ENCODE data around the gene HSD17B2.

The HSD17B2 gene

DNA sequence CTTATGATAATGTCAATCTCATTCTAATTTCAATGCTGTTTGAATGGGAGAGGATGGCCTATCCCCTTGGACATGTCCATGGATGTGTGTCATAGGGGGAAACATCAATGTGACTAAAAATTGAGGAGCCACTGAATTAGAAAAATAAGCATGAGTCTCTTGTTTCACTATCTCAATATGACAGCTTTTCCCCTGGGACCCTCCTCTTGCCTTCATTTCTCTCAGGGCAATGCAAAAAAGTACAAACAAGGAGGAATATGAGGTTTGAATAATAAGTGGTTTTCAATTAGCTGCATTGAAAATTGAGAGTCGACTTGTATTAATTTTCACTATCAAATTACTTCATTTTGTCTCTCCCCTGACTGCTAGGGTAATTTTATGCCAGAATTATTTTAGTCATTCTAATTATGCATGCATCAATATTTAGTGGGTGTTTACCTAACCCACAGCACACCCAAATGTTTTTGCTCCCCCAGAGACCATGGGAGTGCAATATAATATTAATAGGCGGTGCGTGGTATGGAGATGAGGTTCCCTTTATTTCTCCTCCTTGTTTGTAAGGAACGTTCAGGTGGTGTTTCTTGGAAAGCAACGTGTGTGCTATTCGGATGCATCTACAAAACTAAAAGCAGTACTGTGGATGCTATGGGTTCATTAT lies 17.0 kb upstream of the HSD17B2 start:
- no peak for DNase-seq (ENCODE audit: low read depth in 3 of 3)

DNA sequence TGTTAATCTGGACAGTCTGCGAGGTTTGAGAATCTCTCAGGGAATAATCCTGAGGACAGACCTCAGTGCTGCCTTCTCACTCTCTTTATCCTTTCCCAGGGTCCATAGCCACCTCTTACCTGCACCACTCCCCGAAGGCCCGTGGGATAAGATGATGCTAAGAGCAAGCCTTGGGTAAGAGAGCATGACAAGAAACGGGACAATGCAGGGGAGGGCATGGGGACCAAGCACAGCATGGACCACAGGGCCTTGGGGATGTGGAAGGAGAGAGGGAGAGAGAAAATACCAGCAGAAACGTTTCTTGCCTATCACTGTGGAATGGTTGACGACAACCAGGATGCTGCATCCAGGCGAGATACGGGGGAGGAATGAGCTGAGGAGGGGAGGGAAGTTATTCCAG lies 15.5 kb upstream of the HSD17B2 start:
- DNase-seq (ENCODE audit: low read depth in 3 of 3), result no peak

DNA sequence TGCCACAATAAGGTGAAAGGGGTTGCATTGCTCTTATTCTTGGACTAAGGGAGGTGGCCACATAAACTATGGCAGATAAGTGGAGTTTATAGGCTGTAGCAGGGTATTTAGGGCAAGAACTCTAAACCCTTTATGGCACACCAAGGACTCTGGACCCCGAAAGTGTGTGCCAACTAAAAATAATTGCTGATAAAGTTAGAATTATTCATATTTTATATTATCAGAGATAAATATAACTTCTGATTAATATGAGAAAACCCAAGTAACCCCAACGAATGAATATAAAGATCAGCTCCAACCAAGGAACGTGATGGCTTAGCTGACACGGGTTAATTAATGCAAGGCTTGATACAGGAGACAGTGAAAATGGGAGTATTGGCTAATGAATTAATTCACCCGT lies 15.0 kb upstream of the HSD17B2 start:
- no peak for DNase-seq (ENCODE audit: low read depth in 3 of 3)

DNA sequence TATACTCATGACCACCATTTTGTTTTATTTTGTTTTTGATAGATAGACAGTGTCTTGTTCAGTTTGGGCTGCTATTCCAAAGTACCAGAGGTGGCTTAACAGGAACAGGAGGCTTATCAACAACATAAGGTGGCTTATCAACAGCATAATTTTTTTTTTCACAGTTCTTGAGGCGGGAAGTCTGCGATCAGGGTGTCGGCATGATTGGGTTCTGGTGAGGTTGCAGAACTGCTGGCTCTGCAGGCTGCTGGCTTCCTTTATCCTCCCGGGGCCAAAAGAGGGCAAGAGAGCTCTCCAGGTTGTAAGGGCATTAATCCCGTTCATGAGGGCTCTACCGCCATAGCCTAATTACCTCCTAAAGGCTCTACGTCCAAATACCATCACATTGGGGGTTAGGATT lies 11.8 kb upstream of the HSD17B2 start:
- no peak for DNase-seq (ENCODE audit: low read depth in 3 of 3)

DNA sequence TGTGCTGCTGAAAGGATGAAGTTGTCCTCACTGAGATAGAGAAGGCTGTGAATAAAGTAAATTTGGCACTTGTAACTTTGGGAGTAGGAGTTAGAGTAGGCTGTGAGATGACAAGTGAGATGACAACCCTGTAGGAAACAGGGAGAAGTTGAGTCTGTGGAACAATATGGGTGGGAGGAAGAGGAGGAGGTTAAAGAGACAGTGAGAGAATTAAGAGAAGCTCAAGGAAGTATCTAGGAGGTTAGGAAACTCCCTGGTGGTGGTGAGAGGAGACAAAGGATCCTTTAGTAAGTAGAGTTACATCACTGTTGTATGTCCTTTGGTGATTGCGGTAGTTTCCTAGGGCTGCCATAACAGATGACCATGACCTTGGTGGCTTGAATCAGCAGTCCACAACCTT lies 10.7 kb upstream of the HSD17B2 start:
- no peak for DNase-seq (ENCODE audit: low read depth in 3 of 3)

DNA sequence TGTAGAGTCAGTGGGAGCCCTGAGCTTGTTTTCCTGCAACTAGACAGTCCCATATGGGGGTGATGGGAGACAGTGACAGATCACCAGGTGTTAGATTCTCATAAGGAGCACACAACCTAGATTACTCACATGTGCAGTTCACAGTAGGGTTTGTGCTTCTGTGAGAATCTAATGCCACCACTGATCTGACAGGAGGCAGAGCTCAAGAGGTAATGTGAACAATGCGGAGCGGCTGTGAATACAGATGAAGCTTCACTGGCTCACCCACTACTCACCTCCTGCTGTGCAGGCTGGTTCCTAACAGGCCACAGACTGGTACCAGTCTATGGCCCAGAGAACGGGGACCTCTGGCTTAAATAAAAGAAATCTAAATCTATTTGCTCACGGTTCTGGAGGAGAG lies 10.2 kb upstream of the HSD17B2 start:
- DNase-seq (ENCODE audit: low read depth in 3 of 3), result no peak

DNA sequence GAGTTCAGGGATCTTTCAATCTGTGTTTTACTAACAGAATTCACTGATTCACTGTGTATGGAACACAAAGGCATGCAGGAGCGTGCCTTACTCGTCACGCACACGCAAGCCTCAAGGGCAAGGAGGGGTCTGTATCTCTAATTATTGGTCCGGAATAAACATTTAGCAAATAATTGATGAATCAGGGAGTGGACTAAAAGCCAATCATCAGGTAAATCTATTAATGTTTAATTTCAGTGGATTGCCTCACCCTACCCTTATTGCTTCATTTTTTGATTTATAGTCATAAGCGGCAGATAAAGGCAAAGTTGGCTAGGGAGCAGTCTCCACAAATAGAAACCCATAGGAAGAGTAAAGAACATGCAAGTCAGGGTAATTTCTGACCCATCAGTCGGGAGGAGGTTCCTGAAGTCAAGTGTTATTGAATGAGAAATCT lies 7.4 kb upstream of the HSD17B2 start:
- DNase-seq (ENCODE audit: low read depth in 3 of 3), result no peak

DNA sequence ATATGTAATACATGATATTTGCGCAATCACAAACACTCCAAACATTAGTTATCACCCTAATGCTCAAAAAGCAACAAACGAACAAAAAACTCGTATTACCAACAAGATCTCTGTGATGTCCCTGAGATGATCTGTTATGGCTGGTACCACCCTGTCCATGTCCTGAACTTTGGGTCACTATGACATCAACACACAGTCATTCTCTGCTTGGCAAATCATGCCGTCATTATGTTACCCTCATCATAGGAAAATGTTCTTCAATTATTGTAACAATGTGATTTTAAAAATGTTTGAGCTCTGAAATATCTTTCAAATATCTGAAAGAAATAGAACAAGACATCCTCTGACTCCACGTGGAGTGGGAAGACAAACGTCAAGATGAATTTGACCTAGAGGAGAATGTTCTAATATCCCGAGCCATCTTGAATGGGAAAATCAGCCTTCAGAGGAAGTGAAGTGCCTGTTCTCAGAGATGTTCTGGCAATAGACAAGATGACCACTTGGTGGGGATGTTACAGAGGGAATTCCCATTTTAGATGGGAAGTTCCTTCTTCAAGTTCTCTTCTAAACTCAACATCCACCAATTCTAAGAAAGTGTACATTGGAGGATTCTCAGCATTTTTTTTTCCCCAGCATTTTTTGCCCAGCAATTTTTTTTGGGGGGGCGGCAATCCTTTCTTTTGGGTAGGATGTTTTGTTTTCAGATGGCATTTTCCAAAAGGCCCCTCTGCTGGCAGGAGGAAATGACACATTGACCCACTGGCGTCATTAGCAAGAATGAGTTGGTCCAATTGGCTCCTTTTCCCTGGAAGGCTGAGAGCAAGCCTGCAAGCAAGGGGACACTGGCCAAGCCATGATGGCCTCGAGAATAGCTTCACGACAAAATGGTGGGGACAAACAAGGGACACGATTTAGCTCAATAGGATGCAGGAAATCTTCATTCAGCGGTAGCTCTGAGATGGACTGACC lies 3.7 kb upstream of the HSD17B2 start:
- no peak for DNase-seq (ENCODE audit: low read depth in 3 of 3)

DNA sequence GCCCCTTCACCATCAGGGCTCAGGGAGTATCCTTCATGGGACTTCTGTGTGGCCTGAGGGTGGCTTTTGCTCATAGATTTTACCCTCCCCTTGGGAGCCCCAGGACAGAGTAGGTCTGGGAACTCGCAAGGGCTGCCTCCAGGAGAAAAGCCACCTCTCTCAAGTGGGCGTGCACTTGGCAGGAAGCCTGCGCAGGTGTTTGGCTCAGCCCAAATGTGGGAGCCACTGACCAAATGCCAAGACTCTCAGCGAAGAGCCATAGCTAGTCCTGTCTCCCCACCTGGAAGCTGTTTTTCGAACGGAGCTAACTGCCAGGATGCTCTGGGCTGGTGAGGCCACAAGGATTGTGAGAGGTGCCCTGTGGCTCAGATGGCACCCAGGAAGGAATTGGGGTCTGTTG lies 2.0 kb upstream of the HSD17B2 start:
- DNase-seq (ENCODE audit: low read depth in 3 of 3), result no peak

DNA sequence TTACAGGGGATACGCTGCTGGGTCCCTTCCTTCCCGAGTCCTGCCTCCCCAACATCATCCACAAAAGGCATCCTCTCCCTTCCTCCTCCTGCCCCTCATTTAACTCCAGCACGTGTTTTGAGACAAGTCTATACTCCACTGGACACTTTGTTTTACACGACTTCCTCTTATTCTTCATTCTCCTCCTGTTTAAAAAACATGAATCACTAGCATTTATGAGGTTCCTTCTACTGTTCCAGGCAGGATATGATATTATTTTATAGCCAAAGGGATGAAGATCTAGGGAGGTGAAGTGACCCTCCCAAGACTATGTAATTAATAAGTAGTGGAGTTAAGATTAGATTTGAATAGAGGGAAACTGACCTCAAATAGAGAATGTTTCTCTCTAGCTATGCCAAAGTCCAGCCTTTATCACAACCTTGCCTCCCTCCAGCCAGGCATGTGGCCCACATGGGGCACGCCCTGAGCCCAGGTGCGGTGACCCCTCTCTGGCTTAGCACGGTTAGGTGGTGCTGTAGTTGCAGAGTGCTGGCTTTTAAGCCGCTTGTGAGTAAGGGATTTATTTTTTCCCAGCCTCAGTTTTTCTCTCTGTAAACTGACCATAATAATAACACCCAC lies 1.3 kb upstream of the HSD17B2 start:
- DNase-seq (ENCODE audit: low read depth in 3 of 3), result no peak

DNA sequence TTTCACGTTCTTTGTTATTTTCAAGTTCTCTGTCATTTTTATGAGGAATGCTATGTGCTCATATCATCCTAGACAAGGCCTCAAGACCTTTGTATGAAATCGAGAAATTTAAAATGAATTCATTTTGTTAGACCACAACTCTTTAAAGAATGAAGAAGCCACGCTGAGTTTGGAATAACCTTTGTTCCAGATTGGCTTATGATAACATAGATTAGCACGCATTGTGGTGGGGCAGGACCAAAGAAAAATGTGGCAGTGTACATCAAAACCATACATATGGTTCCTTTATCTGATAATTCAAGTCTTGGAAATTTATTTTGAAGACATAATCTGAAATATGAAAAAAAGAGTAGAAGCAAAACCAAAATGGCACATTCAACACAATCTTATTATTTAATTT lies 2.2 kb downstream of the HSD17B2 start:
- DNase-seq (ENCODE audit: low read depth in 3 of 3), result no peak

DNA sequence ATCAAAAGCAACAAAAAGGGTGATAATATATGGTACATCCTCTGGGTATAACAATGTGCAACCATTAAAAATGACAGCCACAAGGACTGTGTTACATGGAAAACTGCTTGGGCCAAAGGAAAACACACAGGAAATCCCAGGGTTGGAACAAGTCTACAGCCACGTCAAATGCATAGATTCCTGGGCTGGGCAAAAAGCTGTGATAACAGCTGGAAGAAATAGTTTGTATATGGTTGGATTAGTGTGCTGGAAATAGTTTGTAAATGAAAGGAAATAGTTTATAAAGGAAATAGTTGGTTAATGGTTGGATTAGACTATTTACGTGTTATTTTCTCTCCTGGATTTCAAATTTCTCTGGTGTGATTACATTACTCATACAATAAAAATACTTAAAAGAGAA lies 2.6 kb downstream of the HSD17B2 start:
- DNase-seq (ENCODE audit: low read depth in 3 of 3), result no peak

DNA sequence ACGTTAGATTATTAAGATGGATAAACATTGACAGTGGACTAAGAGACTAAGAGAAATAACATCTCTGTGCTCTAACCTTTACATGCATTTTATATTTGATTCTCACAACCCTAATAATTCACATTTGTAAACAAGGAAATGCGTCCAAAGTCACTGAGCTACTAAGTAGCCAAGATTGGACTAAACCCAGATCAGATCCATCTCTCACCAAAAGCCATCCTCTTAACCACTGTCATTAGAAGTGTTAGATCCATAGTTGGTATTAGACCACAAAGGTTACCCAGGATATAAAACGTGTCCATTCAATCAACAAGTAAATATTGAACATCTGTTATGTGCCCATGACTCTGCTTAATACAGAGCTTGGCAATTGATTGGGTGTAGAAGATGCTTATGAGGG lies 5.2 kb downstream of the HSD17B2 start:
- DNase-seq (ENCODE audit: low read depth in 3 of 3), result no peak

DNA sequence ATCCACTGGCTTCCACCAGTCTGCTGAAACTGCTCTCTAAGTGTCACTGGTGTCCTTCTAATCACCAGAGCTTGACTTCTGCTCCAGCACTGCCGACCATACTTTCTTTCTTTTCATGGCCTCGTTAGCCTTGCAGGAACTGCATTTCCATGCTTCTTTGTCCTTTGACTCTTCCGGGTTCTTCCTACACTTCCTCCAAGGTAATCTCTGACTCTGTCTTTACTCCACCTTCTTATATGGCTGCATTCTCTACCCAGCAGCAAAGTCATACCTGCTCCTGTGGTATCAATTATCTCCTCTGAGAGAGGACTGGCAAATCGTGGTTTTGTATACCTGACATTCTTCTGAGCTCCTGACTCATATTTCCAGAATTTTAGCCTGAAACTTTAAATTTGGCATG lies 6.5 kb downstream of the HSD17B2 start:
- DNase-seq (ENCODE audit: low read depth in 3 of 3), result no peak

DNA sequence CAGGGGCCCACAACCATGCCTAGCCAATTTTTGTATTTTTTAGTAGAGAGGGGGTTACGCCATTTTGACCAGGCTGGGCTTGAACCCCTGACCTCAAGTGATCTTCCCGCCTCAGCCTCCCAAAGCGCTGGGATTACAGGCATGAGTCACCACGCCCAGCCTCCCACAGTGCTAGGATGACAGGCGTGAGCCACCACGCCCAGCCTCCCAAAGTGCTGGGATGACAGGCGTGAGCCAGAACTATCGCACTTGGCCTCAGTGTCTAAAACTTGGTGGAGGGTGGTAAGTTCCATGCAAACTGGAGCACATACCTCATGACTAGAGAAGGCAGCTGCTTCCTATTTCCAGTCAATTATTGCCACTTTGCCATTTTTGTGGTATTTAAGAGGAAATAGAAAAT lies 7.1 kb downstream of the HSD17B2 start:
- no peak for DNase-seq (ENCODE audit: low read depth in 3 of 3)

DNA sequence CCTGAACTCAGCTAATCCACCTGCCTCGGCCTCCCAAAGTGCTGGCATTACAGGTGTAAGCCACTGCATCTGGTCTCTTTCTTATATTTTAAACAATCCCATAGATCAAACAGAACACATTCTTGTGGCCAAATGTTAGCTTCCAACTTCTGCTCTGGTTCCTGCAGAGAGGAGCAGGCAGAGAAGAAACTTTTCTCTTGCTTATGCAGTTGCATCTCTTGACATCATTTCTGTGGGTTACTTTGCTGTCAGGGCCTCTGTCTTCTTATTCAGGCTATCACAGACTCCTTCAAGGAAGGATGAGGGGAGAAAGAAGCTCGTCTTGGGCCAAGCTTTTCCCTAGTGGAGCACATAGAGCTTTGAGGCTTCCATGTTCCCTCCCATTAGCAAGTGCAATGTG lies 7.8 kb downstream of the HSD17B2 start:
- DNase-seq (ENCODE audit: low read depth in 3 of 3), result no peak

DNA sequence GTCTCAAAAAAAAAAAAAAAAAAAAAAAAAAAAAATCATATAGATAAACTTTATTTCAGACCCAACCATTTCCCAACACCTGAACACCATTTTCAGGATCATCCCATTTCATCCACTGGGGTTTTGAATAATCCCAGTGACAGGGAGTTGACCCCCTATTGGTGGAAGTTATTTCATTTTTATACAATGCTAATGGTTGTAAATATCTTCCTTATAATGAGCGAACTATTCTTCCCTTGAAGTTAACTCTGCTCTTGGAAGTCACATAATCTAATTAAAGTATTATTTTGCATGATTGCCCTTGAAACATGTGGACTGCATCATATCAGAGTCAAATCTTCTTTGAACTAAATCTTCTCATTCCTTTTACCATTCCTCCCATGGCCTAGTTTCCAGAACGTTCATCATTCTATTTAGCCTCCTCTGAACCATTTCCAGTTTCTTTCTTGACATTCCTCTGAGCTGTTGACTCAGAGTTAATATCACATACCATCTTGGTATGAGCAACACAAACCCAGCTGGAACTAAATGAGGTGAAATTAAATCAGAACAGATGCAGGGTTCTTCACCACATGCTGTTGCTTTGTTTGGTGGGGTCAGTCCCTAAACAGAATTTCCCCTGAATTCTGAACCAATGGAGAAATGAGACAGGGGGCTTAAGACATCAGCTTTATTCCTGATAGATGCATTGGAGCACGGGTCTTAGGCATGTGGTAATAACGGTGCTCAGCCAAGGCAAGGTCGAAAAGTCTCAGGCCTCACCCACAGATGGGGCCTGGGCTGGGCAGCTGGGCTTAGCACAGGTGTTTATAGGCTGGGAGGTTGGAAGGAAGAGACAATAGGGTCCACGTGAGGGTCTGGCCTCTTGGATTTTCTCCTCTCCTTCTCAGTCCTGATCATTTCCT lies 8.9 kb downstream of the HSD17B2 start:
- no peak for DNase-seq (ENCODE audit: low read depth in 3 of 3)

DNA sequence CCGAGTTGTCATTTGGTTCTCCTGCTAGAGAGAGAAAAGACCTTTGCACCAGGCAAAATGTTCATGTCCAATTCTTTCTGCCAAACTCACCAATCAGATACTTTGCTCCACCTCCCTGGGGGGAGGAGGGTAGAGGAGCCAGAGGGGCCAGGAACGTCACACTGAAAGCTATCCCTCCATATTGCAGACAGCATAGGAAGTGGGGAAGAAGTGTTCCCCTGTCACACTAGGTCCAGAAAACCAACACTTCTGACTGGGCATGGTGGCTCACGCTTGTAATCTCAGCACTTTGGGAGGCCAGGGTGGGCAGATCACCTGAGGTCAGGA lies 9.5 kb downstream of the HSD17B2 start:
- no peak for DNase-seq (ENCODE audit: low read depth in 3 of 3)

DNA sequence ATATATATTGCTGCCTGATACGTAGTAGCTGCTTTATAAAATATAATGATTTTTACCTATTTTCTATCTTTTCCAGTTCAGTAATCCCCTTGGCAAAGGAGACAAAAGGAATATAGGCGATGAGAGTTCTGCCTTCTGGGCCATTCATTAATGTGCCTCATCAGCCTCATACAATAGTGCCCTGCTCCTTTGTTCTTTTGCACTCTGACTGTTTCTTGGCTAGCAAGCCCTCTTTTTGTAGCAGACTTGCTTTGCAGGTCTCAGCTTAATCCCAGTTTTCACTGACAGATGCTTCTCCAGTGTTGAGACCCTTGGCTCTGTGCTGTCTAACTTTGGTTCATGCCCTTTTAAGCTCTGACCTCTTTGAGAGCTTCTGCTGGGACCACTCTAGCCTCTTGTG lies 10.4 kb downstream of the HSD17B2 start:
- no peak for DNase-seq (ENCODE audit: low read depth in 3 of 3)

DNA sequence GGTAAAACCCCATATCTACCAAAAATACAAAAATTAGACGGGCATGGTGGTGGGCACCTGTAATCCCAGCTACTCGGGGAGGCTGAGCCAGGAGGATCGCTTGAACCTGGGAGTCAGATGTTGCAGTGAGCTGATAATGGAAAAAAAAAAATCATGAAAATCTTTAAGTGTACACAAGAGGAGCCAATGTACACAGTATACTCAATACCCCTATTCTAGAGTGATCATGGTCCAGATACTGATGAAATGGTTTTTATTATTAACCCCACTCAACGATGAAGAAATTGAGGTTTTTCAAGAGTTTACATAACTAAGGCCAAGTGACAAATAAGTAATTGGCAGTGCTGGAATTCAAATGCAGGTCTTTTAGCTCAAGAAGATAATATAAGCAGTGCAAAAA lies 11.5 kb downstream of the HSD17B2 start:
- no peak for DNase-seq (ENCODE audit: low read depth in 3 of 3)

DNA sequence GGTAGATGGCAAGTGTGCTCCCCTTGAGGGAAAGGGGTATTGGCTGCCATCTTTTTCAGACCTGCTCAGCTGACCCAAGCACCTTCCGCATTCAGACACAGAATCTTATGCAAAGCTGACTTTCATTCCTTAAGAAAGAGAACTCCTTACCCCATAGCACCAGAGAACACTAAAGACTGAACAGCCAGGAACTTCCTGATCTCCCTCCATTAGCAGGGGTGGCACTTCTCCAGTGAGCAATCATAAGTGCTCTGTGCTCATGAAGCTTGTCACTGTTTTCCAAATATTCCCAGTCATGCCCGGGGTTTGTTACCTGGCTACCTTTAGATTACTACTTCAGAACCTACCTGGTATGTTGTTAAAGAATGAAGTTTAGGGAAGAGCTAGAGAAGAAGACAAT lies 11.9 kb downstream of the HSD17B2 start:
- DNase-seq (ENCODE audit: low read depth in 3 of 3), result no peak

DNA sequence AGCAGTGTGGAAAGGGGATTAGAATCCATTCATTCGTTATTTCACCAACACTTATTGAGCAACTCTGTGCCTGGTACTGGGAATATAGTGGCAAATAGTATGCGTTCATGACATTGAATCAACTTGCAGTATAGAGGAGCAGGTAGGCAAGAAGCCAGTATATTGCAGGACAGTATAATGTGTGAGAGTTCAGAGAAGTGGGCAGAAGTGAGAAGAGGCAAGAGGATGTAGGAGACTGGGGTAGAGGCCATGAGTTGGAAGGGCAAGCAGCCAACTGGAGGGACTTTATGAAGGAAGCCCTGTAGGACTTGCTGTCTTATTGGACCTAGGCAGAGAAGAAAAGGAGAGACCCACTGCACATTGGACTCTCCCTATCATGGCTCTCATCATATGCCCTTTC lies 12.3 kb downstream of the HSD17B2 start:
- DNase-seq (ENCODE audit: low read depth in 3 of 3), result no peak
